Limb (tissue), 2 donors: ENCODE data around the gene CBFA2T2.

ENCODE experiments used
- DNase-seq, 2 donors: peaks; one replicate each; pipeline ENCODE4 v3.0.0-alpha.2; 2016; ENCODE audit errors: extremely low spot score in 2 of 2

Gene CBFA2T2

DNA sequence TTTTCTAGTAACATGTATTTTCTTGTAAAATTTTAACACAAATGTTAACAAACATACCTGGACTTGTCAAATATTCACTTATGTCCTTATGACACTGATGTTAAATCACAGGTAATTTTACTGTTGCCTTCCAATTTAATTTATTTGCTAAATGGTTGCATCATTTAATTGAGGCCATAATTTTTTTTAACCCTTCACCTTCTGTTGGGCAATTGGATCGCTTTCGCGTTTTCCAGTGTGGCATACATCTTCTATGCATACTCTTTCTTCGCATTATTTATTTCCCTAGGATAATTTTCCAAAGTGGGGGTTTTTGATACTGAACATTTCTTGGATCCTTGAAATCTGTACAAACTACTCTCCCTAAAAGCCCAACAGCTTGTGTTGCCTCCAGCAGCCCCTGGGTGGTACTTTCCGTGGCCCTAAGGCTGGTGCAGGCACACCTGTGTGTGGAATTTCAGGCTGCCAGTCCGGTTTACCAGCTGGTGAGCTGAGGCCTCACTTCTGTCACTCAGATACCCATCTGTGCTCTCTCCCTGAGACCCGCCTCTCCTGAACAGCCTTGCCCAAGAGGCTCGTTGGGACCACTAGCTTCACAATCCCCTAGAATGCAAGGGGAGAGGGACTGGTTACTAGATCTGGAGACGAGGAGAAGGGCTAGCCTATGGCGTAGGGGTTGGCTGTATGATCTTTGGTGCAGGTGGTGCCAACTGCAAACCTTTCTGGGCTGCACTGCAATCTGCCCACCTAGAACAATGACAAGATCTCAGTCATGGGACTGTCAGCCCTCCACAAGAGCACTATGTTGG is 161.1 kb downstream of the CBFA2T2 start:
- DNase-seq: peak in 1 of 2 donors; percentile 37

DNA sequence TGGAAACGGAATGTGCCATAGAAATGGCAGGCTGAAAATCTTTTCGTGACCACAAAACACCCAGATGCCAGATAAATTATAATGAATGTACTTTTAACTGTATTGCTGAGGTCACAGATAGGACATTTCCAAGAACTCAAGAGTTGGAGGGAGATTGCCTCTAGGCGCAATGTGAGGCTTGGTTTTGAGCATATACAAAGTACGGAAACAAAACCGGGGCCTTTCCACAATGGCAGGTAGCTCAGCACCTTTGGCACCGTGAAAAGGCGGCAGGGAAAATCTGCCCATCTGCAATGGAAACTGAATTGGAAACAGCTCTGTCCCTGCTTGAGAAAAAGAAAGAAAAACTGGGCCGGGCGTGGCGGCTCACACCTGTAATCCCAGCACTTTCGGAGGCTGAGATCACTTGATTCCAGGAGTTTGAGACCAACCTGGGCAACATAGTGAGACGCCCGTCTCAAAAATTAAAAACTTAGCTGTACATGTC is 161.7 kb downstream of the CBFA2T2 start:
- no peak for DNase-seq

DNA sequence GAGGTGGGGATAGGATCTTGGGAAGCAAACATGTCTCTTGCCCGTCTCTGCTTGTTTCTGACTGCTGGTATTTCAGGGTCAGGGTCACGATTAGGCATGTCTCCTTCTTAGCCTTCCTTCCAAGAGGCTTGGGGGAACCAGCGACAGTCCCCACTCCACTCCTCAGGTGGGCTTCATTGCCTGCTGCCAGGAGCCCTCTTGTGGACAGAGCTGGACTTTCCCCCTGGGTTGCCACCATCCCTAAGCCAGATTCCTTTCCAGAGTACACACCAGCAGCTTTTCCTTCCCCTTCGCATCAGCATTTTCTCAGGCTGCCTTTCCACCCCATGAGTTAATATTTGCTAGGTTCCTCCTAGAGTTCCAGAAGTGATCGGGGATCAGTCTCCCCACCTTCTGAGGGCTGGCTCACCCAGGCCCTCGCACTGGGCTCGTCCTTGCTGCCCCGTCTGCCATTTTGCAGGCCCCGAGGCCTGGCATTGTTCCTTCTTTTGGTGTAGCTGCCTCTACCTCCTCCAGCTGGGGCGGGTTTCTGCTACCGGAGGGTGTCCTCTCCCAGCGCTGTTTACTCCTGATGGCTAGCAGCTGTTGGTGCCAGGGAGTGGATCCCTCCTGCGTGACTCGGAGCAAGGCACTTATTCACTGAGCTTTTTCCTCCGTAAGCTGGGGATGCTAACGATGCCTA is 163.5 kb downstream of the CBFA2T2 start:
- DNase-seq: peak; percentile 58 to 82

DNA sequence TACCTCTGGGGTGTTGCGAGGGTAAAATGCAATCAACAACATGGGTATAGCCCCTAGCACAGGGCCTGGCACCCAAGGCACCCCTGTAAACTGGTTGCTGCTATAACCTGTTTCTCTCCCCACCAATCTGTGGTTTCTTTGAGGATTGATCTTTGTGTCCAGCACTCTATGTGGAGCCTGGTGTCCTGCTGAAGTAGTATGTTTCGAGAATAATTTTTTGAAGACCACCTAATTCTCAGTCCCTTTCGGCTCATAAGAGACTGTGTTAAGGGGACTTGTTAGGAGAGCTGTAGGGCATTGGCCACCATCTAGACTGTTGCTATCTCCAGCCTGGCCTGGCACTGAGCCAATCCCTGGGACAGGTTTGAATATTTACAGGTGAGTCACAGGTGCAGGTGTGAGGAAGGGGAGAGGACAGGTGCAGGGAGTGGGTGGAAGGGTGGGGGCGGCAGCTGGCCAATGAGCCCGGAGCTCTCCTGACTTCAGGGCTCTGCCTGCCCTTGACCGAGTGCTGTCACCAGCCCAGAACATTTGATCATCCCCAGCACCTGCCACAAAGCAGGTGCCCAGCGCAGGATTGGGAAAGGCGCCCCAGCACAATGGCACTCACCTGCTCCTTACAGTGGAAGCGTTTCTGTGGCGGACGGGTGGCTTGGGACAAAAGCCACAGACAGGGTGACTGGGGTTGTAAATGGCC is 164.2 kb downstream of the CBFA2T2 start:
- peak in 1 of 2 donors; percentile 45 for DNase-seq

DNA sequence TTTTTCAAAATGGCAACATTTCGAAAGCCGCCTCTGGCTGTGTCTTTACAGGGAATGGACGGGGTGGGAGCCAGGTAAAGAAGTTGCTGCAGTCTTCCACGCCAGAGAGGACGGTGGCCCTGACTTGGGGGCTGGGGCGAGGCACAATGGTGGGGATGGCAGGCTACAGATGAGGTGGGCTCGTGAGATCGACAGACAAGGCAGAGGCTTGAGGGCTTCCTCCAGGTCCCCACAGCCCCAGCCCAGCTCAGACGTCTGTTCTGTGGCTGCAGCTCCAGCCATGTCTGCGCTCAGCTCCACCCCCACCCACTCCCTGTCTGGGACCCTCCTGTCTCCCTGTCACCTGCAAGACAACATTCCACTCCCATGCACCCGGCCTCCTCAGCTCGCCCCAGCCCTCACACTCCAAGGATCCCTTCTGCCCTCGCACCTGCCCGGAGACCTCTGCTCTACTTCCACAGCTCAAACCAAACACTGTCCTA is 164.8 kb downstream of the CBFA2T2 start:
- DNase-seq: peak in 1 of 2 donors; percentile 34

DNA sequence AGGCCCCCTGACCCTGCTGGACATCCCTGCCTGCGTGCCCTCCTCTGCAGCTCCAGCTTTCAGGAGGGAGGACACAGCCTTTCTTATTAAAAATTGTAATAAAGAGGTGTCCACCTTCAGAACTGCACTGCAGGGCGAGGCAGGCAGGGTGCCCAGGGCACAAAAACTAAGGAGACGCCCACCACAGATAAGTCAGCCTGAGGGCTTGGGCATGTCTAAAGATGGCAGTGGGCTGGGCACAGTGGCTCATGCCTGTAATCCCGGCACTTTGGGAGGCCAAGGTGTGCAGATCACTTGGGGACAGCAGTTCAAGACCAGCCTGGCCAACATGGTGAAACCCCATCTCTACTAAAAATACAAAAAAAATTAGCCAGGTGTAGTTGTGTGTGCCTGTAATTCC is 165.3 kb downstream of the CBFA2T2 start:
- DNase-seq: no peak

DNA sequence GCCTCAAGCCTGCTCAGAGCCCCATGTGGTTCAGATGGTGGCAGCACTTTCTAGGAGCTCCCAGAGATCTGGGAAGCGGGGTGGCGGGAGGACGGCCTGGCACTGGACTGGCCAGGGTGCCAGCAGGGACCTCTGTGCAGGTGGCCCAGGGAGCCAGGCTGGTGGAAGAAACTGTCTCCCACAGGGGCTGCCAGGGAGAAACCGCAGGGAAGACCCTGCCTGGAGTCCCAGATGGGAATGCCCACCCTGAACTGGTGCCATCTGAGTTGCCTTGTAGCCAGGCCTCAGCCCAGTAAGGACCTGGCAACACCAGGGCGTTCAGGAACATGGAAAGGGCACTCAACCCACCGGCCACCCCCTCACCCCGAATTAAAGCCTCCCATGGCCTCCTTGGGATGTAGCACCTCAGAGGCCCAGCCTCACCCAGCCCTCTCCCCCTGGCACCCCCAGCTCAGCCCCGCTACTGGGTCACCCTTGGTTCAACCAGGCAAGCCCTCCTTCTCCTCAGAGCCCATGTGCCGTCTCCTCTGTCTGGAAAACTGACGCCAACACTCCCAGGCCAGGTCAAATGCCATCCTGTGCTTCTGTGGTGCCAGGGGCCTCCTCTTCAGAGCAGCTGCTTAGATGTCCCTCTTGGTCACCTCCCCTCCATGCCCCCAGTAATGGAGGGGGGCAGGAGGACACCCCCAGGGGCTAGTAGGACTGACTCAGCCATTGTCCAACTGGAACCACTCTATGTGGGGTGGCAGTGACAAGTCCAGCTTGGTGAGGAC is 166.3 kb downstream of the CBFA2T2 start:
- DNase-seq: peak in 1 of 2 donors; percentile 35

DNA sequence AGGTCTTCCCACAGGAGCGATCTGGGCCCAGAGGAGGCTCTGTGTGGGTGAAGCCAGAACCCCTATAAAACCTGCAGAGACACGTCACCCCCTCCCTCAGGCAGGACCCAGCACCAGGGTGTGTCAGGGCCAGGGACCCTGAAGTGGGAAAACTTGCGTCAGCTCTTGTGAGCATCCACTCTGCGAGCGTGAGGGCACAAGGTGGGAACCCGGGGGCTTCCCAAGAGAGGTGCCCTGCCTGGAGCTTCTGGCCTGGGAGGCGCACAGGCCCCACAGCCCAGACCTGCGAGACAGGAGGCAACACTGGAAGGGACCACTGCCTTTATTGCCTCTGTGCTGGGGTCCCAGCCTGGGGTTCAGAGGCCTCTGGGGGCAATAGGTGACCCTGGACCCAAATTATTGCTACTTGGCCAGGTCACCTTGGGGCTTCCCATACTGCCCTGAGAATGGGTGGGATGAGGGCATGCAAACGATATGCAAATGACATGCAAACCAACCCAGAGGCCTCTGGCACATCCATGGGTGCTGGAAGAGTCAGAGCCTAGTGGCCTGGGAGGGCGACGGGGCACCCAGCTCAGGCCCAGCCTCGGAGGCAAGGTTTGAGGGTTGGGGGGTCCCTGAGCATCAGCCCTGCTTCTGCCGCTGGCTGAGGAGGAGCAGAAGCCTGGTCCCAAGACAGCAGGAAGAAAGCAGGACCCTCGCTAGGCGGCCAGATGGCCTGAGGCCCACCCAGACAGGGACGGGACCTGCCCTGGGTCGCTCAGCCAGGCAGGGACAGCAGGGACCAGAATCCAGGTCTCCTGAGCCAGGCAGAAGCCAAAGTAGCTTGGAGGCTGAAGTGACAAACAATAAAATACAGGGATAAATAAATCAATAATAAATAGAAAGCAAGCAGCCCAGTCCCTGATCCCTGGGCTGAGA is 167.1 kb downstream of the CBFA2T2 start:
- DNase-seq: no peak

DNA sequence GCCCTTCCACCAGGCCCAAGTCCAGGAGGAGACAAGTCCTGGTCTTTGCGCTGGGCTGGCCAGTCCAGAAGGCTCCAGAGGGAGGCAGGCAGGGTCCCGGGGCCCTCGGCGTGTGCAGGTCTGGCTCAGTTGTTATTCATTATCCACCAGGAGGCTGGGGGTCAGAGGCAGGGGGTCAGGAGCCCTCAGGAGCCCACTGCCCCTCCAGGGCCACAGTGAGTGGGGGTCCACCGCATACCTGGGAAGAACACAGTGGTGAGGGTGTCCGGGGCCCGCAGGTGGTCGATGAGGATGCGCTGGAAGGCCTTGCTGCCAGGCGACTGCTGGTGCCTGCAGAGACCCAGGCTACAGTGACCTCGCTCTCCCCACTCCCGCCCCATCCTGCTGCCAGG is 167.8 kb downstream of the CBFA2T2 start:
- peak in 1 of 2 donors; percentile 31 for DNase-seq

DNA sequence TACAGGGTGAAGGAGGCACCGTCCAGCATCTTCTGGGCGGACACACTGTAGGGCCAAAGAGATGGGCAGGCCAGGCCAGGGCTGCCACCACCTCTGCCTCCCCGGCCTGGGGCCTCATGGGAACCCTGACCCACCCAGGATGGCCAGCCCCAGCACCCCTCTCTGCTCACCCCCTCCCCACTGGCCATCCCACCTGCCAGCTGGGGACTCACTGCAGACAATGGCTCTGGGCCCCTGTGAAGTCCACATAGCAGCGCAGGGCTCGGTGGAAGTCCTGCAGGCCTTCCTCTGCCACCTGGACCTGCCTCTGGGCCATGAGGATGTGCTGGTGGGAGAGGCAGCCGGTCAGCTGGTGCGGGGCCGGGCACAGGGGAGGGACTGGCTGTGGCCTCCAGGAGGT is 168.6 kb downstream of the CBFA2T2 start:
- DNase-seq: peak in 1 of 2 donors; percentile 28

DNA sequence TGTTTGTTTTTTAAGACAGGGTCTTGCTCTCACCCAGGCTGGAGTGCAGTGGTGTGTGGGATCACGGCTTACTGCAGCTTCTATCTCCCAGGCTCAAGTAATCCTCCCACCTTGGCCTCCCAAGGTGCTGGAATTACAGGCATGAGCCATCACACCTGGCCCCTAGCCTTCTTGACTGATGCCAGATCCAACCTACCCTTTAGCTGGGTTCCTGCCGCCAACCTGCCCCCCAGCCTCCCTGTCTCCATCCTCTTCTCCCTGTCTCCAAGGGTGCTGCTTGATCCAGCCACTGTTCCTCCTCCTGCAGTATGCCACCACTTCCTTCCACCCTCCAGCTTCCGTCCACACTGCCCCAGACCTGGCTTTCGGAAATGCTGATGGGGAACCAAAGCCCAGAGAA is 169.0 kb downstream of the CBFA2T2 start:
- DNase-seq: no peak

DNA sequence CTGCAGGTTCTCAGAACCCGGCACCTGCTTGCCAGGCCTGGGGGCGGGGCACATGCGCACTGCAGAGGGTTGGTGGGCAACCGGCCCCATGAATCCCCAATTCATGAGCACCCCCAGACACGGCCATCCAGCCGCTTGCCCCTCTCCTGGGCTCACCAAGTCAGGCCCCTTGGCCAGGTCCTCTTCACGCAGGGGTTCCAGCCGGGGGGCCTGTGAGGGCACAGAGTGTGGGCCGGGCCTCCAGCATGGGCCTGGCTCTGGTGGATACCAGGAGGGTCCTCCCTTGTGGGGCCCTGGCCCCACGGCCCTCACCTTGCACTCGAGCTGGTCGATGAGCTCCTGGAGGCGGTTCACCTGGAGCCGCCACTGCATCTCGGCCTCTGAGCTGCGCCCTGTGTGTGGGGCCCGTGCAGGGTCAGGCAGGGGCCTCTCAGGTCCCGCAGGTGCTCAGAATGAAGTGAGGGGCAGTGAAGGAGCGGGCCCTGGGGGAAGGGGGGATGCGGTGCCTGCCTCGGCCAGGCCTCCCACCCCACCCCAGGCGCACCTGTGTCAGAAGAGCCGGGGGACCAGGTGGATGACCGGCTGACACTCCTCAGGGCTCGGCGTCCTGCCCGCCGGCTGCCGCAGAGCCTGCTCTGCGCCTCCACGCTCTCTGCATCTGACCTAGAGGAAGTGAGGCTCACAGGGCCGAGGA is 169.6 kb downstream of the CBFA2T2 start:
- DNase-seq: no peak

DNA sequence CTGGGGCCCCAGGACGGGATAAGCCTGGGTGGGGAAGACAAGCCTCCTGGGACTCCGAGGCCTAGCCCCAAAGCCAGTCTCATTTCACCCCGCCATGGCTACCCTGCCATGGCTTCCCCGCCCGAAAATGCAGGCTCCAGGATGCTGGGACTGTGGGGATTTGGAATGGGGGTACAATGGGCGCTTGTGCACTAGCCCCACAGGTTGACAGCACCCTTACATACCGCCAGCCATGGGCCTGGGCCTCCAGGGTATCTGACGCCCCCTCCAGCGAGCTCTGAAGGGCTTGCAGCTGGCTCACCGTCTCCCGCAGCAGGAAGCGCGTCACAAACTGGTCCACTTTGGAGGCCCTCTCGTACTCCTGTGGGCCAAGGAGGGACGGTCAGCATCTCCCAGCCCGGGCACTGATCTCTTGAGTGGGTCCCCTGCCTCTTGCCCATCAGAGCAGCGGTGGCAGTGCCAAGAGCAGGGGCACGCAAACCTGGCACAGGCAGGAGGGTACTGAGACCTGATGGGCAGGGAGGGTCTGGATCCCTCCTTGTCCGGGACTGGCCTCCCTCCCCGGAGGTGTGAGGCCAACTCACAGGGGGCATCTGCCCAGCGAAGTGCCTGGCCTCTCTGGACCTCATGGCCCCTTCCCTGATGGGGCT is 170.3 kb downstream of the CBFA2T2 start:
- no peak for DNase-seq

DNA sequence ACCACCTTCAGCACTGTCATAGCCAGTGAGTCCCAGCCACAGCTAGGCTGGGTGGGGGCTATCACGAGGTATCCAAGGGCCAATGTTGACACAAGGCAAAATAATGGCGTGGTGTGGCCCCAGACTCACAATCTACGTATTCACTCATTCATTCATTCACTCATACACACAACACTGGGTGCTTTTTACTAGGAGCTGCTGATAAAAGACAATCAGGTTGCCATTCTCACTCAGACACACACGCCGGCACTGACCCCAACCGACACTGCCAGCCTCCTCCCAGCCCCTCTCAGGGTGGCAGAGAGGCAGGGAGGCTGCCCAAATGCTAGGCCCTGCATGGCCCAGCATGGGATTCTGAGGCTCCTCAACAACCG is 170.8 kb downstream of the CBFA2T2 start:
- no peak for DNase-seq

DNA sequence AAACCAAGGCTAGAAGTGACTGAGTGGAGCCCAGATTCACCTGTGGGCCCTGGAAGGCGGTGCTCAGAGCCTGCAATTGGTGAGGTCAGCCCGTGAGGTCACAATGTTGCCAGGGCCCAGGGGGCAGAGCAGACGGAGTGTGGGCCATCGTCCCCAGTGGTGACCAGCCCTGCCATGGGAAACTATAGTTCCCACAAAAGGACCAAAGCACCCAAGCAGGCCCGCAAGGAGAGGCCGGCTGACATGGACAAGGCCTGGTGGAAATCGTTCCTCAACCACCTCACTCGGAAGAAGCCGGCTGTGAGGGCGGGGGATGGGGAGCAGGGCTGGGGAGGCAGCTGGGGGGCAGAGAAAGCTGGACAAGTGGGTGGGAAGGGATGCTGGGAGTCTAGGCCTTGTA is 172.3 kb downstream of the CBFA2T2 start, which contains the start of gene C20orf144:
Gene C20orf144 (plus strand): TSS at position 156 of the 400 bp plus-strand sequence. CDS start 19 bp downstream, at position 175.
- peak in 1 of 2 donors; percentile 37 for DNase-seq

DNA sequence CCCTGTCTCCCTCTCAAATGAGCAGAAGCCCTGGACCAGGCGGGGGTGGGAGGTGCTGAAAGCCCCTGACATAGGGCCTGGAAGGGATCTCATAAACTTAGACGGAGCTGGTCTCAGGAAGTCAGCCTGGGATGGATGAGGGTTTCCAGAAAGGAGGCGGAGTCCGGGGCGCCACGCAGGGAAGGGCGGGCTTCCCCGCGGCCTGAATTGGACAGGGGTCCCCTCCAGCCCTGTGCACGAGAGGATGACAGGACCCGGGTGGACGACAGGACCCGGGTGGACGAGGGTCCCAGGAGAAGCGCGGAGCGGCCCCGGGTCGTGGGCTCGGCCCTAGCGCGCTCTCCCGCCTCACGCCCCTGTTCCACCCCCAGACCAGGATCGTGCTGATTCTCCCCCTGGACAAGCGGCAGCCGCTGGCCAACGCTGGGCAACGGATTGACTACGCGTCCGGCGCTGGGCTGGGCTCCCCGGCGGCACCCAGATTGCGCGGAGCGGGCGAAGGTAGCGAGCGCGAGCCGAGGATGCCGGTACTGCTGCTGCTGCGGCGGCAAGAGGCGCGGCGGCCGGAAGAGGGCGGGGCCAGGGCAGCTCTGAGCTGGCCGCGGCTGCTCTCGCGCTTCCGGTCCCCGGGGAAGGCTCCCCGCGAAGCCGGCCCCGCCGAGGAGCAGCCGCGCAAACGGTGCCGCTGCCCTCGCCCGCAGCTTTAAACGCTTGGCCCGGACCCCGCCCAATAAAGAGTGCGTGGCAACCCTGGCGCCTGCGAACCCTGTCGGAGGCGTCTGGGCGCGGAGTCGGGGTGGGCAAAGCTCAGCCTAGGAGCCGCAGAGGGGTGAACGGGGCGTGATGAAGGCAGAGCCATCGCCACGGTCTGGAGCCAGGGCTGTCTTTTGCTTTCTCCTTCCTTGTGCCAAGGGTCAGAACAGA is 173.5 kb downstream of the CBFA2T2 start:
- DNase-seq: peak in 1 of 2 donors; percentile 86

DNA sequence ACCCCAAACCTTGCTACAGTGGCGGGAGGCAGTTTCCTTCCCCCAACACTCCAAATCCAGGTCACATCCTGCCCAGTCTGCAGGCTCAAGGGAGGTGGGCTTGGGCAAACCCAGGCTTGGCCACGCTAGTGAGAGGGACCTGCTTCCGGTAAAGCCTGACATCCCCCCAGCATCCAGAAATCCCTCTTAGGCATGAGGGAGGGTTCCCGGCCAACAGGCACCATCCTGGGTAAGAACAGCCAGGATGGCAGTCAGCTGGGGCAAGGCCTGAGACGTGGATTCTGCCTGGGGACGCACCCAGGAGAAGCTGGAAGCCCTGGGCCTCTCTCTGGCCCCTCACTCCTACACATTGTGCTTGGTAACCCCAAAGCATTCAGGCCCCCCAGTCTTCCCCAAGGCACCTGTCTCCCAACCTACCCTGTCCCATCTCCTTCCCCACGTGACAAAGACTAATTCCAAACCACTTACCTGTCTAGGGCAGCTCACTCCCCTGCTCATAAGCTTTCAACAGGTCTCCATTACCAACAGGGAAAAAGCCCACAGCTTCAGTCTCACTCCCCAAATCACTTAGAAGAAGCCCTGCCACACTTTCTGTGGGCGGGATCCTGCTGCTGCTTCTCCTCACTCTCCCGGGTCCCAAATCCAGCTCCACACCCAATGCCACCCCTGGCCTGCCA is 174.3 kb downstream of the CBFA2T2 start:
- DNase-seq: no peak
